IPS DF 6.9 (cell line): ENCODE measurements around the gene LRP1B.

Experiments
- DNase-seq: peaks from one replicate; pipeline ENCODE4 v3.0.0-alpha.2; 2013; ENCODE audit warnings: low read depth, low spot score
- H3K27ac ChIP-seq: one replicate; pipeline ENCODE4 v1.5.1; 2013; ENCODE audit warnings: low read length, control low read depth
- H3K27me3 ChIP-seq: 2 replicates; pipeline ENCODE4 v1.6.1; 2013; ENCODE audit warnings: mild to moderate bottlenecking, low read length; ENCODE audit not compliant: control insufficient read depth, insufficient read depth
- H3K36me3 ChIP-seq: 2 replicates; pipeline ENCODE4 v1.6.1; 2013; ENCODE audit warnings: low read length; ENCODE audit not compliant: control insufficient read depth, insufficient read depth
- H3K4me1 ChIP-seq: 2 replicates; pipeline ENCODE4 v1.6.1; 2013; ENCODE audit warnings: low read length; ENCODE audit not compliant: control insufficient read depth, insufficient read depth
- H3K4me3 ChIP-seq: 2 replicates; pipeline ENCODE4 v1.5.1; 2013; ENCODE audit warnings: mild to moderate bottlenecking, low read length
- H3K9me3 ChIP-seq: 2 replicates; pipeline ENCODE4 v1.6.1; 2013; ENCODE audit warnings: low read length, inconsistent platforms; ENCODE audit not compliant: control insufficient read depth, insufficient read depth
- WGBS: extraction: QIAGEN DNeasy Blood & Tissue Kit; methylation state at CpG from one replicate; pipeline ENCODE4 v1.1.7; 2013; ENCODE audit warnings: mixed read lengths, missing lambda C conversion rate; ENCODE audit not compliant: insufficient read length, insufficient coverage; 5-methylcytosine and 5-hydroxymethylcytosine counted together

LRP1B gene

GRCh38 chr2:142142595-142142994 is 11.8 kb upstream of the LRP1B start:
- WGBS = no CpG with 5 or more reads among the region's 3 CpGs
- no peaks in the 10 kb centered on the region for H3K4me1 ChIP-seq

GRCh38 chr2:142140434-142140845 is 9.6 kb upstream of the LRP1B start:
- H3K4me1 ChIP-seq = no peaks in the 10 kb centered on the region
- no peaks in the 10 kb centered on the region for H3K27me3 ChIP-seq
- H3K4me3 ChIP-seq = no peak overlapping the region
- no peak overlapping the region for H3K27ac ChIP-seq
- WGBS = no CpG with 5 or more reads among the region's 2 CpGs
- no peak for DNase-seq
- H3K36me3 ChIP-seq = no peaks in the 10 kb centered on the region
- H3K9me3 ChIP-seq = no peaks in the 10 kb centered on the region

More at GRCh38 chr2:142142595-142142994, 11.8 kb upstream of the LRP1B start:
- no peak for DNase-seq
- Histone ChIP-seq H3K9me3 (no peaks in the 10 kb centered on the region), H3K4me3 (no peak overlapping the region), H3K27me3 (no peaks in the 10 kb centered on the region), H3K36me3 (no peaks in the 10 kb centered on the region), H3K27ac (no peak overlapping the region)

GRCh38 chr2:142139384-142139783 is 8.6 kb upstream of the LRP1B start:
- H3K27ac ChIP-seq = no peak overlapping the region
- H3K27me3 ChIP-seq = no peaks in the 10 kb centered on the region
- H3K4me1 ChIP-seq = no peaks in the 10 kb centered on the region
- WGBS = no CpG with 5 or more reads among the region's 4 CpGs
- no peak overlapping the region for H3K4me3 ChIP-seq
- H3K9me3 ChIP-seq = no peaks in the 10 kb centered on the region
- no peak for DNase-seq
- H3K36me3 ChIP-seq = no peaks in the 10 kb centered on the region

- Histone ChIP-seq H3K27me3 (no peaks in the 10 kb centered on the region), H3K36me3 (no peaks in the 10 kb centered on the region), H3K4me1 (no peaks in the 10 kb centered on the region), H3K4me3 (no peak overlapping the region), H3K9me3 (no peaks in the 10 kb centered on the region), H3K27ac (no peak overlapping the region)
- no peak for DNase-seq
These were observed 5.8 kb upstream of the LRP1B start for GRCh38 chr2:142136571-142136970.

- no peak overlapping the region for H3K27ac ChIP-seq
- H3K4me3 ChIP-seq = no peak overlapping the region
- H3K36me3 ChIP-seq = no peaks in the 10 kb centered on the region
- WGBS = no CpG with 5 or more reads among the region's 3 CpGs
- H3K4me1 ChIP-seq = no peaks in the 10 kb centered on the region
- no peaks in the 10 kb centered on the region for H3K9me3 ChIP-seq
- peaks cover 4% of the 10 kb centered on the region; the same call in 1 of the 2 replicates for H3K27me3 ChIP-seq
- no peak for DNase-seq
These were observed 4.1 kb upstream of the LRP1B start for GRCh38 chr2:142134911-142135310.

- Histone ChIP-seq H3K9me3 (no peaks in the 10 kb centered on the region), H3K27me3 (peaks cover 13% of the 10 kb centered on the region; the same call in 1 of the 2 replicates), H3K27ac (no peak overlapping the region), H3K4me1 (no peaks in the 10 kb centered on the region), H3K4me3 (peak overlapping the region; percentile 43; the same call in 1 of the 2 replicates), H3K36me3 (no peaks in the 10 kb centered on the region)
- WGBS = no CpG with 5 or more reads among the region's 68 CpGs
- no peak for DNase-seq
These were observed 456 bp downstream of the LRP1B start for GRCh38 chr2:142130111-142131009.

GRCh38 chr2:142128105-142128504 is 2.7 kb downstream of the LRP1B start:
- no peak for DNase-seq
- H3K4me3 ChIP-seq = no peak overlapping the region
- WGBS = no CpG with 5 or more reads among the region's 5 CpGs
- no peaks in the 10 kb centered on the region for H3K4me1 ChIP-seq
- no peaks in the 10 kb centered on the region for H3K9me3 ChIP-seq
- H3K27me3 ChIP-seq = peaks cover 13% of the 10 kb centered on the region; the same call in 1 of the 2 replicates
- H3K36me3 ChIP-seq = no peaks in the 10 kb centered on the region
- H3K27ac ChIP-seq = no peak overlapping the region

- H3K27ac ChIP-seq = no peak overlapping the region
These were observed 3.6 kb downstream of the LRP1B start for GRCh38 chr2:142127248-142127647.

GRCh38 chr2:142124706-142125105 is 6.1 kb downstream of the LRP1B start:
- DNase-seq = no peak
- H3K9me3 ChIP-seq = no peaks in the 10 kb centered on the region
- peaks cover 7% of the 10 kb centered on the region; the same call in 1 of the 2 replicates for H3K27me3 ChIP-seq
- no peaks in the 10 kb centered on the region for H3K4me1 ChIP-seq
- H3K36me3 ChIP-seq = no peaks in the 10 kb centered on the region
- no peak overlapping the region for H3K4me3 ChIP-seq
- no peak overlapping the region for H3K27ac ChIP-seq

More at GRCh38 chr2:142127248-142127647, 3.6 kb downstream of the LRP1B start:
- no peaks in the 10 kb centered on the region for H3K36me3 ChIP-seq
- DNase-seq = no peak
- no peaks in the 10 kb centered on the region for H3K4me1 ChIP-seq
- H3K27me3 ChIP-seq = peaks cover 13% of the 10 kb centered on the region; the same call in 1 of the 2 replicates
- no peak overlapping the region for H3K4me3 ChIP-seq
- H3K9me3 ChIP-seq = no peaks in the 10 kb centered on the region

- Histone ChIP-seq H3K27ac (no peak overlapping the region), H3K36me3 (no peaks in the 10 kb centered on the region), H3K4me3 (no peak overlapping the region), H3K4me1 (no peaks in the 10 kb centered on the region), H3K27me3 (no peaks in the 10 kb centered on the region), H3K9me3 (no peaks in the 10 kb centered on the region)
- DNase-seq = no peak
These were observed 11.5 kb downstream of the LRP1B start for GRCh38 chr2:142119347-142119746.

- Histone ChIP-seq H3K36me3 (no peaks in the 10 kb centered on the region), H3K4me1 (no peaks in the 10 kb centered on the region), H3K27me3 (no peaks in the 10 kb centered on the region), H3K27ac (no peak overlapping the region), H3K4me3 (no peak overlapping the region), H3K9me3 (no peaks in the 10 kb centered on the region)
- no peak for DNase-seq
These were observed 18.0 kb downstream of the LRP1B start for GRCh38 chr2:142112757-142113221.
